Inferior parietal cortex (tissue), 1 donor: ENCODE results near the gene DOCK1.

Source experiments
- DNase-seq: peaks from one replicate; pipeline ENCODE4 v3.0.0-alpha.2; 2016; ENCODE audit errors: extremely low spot score

DOCK1 gene

DNA sequence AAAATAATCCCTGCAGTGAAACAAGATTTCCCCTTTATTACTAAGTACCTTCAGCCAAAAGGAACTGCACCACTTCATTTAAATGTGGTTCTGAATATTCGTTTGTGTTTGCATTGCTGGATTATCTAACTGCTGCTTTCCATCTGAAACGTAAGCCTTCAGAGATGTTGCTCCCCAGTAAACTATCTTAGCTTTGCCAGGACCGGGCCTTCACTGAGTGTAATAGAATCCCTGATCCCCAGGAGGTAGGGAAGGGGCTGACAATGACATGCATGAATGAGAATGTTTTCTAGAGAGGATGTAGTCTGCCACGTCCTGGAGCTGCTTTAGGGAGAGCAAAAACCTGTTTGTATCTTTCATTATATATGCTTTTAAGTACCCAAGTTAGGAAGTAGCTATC is 310.6 kb downstream of the DOCK1 start:
- no peak for DNase-seq

DNA sequence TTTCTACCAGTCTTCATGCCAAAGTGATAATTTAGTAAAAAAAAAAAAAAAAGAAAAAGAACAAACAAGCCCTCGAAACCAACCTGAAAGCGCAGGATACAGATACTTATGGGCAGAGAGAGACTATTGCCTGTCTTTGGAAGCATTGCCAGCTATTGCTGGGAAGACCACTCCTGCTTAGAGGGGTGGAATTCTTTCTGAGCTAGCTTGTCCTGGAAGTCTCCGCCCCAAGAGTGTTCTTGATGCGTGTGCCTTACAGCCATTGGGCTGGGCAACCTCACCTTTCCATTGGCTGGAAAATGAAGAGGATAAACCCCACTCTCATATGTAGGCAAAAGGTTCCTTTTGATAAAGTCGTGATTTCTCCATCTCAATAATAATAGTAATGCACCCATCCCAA is 311.0 kb downstream of the DOCK1 start:
- DNase-seq = no peak

DNA sequence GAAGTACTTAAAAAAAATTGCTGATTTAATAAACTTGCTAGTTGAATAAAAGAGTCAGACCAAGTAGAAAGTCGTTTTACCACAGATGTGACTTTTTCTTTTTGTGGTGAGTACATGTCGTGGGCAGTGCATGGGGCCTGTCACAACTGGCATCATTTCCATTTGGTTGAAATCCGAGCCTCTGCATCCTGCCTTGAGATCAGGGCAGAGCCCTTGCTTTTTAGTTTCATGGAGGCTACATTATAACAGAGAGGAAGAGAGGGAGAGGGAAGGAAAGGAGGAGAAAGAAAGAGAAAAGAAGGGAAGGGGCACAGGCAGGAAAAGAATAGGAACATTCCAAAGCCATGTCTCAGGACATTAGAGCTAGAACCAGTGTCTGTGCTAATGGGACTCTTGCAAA is 311.6 kb downstream of the DOCK1 start:
- DNase-seq = no peak

DNA sequence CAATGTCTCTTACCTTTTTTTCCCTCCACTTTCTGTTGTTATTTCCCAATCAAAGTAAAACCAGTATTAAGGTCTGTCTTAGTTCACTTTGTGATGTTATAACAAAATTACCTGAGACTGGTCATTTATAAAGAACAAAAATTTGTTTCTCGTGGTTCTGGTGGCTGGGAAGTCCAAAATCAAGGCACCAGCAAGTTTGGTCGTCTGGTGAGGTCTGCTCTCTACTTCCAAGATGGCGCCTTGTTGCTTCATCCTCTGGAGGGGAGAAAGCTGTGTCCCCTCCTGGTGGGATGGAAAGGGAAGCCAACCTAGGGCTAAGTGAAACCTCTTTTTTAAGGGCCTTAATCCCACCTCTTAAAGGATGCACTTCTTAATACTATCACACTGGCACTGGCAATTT is 313.4 kb downstream of the DOCK1 start:
- no peak for DNase-seq

DNA sequence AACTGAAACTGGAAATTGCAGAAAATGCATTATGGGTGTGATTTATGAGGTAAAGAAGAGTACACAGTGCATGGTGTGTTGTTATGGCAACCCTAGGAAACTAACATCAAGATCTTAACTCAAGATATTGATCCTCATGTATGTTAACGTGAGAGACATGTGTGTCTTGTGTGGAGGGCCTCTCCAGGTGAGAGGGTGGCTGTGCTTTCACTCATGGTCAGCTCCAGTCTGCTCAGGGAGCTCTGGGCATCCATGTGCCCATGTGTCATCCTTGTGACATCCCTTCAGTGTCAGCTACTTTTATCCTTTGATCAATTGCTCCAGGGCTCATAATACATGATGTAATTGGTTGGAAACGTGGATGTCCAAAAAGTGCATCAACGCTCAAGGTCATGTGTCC is 316.1 kb downstream of the DOCK1 start:
- no peak for DNase-seq

DNA sequence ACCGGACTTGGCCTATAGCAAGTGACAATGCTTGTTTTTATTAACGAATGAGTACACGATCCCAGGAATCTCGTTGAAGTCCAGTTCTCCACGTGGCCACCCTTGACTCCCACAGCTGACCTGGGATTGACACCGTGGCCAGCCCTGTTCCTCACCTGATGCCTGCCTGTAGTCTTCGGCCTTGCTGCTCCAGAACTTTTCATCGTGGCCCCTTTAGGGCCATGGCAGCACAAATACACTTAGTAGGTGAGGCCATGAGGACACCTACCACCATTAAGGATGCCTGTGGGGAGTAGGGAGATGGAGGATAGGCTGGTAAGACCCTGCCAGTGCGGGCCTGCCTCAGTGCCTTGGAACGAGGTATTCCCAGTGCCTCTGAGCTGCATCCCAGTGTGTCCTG is 321.8 kb downstream of the DOCK1 start:
- no peak for DNase-seq

DNA sequence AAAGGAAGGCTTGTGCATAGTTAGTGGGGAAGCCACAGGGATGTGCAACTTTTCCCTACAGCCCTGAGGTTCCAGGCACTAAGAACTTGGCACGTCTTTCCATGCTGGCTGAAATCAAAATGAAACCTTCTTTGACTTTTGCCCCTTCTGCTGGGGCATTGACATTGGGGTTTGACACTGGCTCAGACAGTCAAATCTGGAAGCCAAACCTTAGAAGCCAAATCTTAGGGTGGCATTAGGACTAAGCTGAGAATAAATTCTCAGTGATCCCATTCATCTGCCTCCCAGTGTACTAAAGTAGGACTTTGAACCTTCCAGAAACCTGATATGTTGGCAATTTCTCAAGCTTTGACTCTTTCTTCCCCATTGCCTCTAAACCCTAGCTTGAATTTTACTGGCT is 322.4 kb downstream of the DOCK1 start:
- no peak for DNase-seq

DNA sequence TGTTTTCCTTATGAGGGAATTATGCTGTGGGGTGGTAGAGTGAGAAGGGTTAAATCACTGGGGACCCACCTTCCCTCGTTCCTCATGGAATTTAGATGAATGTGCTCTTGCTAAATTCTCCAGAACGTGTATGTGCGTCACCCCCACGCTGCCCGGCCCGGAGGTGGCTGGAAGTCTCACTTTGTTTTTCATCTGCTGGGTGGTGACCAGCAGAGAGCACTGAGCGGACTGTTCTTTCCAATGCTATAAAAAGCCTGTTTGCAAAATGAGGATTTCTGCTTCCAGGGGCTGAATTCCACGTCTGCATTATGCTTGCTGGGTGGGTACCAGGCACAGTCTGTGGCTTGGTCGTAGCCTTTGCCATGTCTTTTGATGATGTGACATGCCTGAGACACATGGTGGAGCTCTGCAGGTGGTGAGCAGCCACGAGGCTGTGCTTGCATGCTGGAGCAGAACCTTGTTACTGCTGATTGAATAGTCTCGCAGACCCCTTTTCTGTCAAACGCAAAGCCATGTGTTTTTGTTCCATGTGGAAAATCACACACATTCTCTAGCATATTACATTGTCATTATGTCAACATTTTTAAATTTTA is 323.1 kb downstream of the DOCK1 start:
- DNase-seq = peak; percentile 16

DNA sequence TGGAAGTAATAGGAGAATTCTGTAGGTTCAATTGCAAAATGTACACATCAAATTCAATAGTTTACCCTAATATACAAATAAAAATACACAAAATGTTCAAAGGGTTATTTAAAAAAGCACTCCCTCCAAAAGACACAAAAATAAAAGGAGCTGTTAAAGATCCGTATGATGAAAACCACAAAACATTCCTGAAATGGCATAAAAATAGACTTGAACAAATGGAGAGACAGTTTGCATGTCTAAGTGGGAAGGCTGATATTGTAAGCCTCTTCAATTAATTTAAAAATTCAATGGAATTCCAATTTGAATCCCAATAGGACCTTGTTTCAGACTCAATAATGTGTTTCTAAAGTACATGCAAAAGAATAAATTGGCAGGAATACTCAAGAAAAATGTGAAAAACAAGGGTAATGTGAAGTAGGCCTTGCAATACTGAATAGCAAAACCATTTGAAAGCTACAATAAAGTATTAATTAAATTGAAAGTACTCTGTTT is 329.1 kb downstream of the DOCK1 start:
- no peak for DNase-seq

DNA sequence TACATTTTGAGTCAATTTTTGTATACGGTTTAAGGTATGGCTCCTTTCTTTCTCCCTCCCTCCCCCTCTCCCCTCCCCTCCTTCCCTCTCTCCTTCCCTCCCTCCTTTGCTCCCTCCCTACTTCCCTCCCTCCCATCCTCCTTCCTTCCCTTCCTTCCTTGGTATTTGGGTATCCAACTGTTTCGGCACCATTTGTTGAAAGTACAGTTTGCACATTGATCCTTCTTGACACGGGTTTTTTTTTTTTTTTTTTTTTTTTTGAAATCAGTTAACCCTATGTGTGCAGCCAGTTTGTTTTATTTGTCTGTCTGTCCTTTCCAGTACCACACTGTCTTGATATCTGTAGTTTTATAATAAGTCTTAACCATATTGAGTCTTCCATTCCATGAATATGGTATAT is 331.0 kb downstream of the DOCK1 start:
- no peak for DNase-seq

DNA sequence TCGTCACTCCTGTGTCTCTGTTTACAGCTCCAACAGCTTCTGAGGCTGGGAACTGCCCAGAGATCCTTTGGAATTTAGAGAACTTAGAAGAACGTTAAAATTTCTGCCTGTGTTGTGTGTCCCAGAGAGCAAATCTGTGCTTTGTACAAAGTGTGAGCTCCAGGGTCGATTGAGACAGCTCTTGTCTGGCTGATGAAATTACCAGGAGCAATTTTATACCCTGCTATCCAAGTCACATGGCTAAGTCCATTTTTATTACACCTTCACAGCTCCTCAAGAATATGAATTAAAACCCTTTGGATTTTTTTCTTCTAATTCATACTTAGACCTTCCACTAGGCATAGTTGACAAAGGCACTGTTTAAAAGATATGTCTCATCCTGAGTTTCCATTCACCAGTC is 337.7 kb downstream of the DOCK1 start:
- no peak for DNase-seq

DNA sequence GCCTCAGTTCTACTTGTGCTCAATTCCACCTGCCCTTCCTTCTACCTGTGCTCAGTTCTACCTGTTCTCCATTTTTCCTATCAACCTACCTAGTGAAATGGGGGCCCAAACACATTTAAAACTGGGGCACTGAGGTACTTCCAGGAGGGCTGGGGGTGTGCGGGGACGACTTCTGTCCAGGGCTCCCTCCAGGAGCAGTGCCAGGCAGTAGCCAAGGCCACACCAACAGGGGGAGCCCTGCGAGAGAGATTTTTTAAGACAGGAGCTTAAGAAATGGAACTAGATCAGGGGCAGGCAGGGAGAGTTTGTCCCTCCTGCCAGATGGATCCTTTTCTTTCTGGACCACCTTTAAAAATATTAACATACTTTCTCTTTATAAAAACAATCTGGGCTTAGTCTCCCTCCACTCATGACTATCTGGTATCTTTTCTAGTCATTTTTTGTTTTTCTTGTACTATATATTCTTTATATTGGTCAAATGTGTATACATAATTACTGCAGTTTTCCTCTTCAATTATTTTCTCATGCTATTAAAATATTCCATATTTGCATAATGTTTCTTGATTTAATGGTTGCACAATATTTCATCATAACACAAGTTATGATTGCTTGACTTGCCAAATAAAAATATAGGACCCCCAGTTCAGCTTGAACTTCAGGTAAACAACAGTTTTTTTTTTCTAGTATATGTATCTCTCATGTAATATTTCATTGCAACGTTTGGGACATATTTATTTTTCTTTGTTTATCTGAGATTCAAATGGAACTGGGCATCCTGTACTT is 338.5 kb downstream of the DOCK1 start:
- no peak for DNase-seq

DNA sequence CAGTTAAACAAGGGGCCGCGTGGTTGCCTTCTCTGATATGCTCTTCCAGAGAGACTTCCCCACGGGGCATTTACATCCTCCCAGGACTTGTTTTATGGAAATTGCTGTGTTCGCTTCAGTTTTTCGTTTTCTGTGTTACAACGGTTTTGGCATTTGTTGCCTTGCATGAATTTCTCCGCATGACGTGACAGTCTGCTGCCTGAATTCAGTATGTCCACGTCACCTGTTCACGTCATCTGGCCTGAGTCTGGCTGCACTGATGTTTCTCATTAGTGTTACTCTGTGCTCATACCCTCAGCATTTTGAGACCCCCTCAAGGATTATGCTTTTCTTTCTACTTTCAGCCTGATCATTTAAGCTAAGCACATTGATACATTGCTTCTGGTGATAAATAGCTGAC is 340.2 kb downstream of the DOCK1 start:
- DNase-seq = no peak

DNA sequence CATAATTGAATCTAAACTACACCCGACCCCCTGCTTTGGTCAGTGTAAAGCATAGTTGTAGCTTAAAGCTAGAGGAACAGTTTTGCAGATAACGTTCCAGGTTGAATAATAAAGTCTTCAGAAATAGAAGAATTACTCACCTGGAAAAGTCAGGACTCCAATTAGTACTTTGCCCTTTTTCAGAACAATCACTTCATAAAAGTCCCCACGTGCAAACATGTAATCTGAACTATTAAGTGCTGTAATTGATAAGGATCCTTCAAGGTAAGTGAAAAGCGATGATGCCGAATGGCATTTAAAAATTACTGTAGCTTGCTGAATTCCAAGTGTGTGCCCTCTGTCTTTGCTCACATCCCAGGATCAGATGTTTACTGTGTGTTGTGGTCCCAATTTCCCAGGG is 344.8 kb downstream of the DOCK1 start:
- DNase-seq = no peak

DNA sequence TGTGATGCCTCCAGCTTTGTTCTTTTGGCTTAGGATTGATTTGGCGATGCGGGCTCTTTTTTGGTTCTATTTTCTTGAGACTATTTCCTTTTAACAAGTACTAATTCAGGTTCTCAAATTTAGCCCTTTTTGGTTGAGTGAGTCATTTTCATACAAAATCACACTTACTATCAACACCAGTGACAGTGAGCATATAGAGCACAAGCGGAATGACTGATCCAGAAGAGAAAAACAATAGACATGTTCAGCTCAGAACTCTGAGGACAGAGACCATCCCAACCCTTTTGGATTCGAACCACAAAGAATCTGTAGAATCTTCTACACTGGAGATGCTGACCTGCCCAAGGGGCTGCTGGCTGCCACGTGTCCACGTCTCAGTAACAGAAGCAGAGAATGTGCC is 347.6 kb downstream of the DOCK1 start:
- DNase-seq = no peak

DNA sequence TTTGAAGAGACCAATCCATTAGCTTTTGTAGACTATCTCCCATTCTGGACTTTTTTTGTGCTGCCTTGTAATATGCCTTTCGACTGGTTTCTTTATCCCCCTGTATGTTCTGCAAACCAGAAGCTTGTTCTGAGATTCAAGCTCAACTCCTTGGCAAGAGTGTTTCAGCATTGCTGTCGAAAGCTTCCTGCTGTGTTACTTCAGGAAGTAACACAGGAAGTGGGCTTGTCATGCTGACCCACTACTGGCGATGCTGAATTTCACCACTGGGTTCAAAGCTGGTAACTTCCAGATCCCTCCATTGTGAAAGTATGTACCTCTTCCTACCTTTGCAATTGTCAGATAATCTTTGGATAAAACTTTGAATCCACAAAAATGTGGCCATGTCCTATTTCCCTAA is 349.0 kb downstream of the DOCK1 start:
- DNase-seq = no peak

DNA sequence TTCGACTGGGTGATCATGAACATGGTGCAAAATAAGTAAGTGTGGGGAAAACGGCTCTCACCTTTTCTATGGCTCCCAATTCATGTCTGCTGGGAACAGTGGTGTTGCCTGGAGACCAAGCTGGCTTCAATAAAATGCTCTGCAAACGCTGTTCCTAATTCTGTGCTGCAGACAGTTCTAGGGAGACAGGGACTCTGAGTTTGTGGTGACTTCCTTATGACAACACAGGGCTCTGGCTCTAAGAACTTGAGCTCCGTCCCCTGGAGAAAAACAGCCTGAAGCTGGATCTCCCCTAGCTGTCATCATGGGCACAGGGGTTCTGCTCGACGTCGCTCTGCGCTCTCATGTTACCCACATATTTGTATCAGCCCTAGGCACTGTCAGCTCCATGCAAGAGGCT is 352.2 kb downstream of the DOCK1 start:
- no peak for DNase-seq

DNA sequence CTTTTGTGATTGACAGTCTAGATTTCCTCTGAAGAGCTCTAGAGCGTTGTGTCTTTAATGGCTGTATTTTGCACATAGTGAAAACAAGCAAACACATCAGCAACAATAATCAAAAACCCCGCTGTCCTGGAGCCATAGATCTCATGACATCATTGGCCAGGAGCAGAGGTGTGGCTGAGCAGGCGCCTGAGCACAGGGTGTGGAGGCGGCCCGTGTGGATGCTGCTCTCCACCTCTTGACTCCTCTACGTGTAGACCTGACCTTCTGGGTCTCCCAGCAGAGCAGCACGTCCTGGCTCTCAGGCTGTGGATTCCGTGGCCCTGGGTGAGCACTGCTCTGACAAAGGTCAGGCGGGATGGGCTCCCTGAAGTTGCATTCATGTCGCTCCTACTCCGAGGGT is 354.1 kb downstream of the DOCK1 start:
- DNase-seq = no peak

DNA sequence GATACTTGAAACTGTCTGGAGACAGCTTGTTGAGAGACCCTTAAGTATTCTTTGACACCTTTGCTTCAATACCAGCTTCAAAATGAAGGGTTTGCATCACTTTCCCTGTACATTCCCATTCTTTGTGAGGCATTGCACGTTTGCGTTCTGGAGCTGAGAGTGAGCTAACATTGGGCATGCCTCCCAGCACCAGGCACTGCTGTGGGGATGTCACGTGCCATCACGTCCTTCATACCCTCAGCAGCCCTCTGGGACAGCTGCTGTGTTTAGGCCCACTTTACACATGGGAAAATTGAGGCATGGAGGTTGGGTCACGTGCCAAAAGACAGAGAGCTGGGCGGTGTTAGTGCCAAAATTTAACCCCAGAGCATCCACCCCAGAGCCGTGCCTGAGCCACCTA is 357.4 kb downstream of the DOCK1 start:
- no peak for DNase-seq

DNA sequence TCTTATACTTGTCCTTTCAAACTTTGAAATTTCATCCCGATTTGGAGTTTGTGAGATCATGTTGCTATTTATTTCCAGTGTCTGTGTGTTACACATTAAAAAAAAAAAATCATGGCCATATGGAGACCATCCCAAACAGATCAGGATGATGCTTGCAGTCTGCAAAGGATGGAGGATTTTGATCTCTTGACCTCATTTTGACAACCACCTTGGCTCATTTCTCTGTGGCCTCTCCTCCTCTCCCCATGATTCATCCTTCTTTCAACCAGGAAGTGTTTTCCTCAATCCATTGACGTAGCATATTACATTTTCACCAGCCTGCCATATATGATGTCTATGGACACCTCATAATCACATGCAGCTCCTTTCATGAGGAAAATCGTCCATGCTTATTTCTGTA is 360.1 kb downstream of the DOCK1 start:
- DNase-seq = no peak

DNA sequence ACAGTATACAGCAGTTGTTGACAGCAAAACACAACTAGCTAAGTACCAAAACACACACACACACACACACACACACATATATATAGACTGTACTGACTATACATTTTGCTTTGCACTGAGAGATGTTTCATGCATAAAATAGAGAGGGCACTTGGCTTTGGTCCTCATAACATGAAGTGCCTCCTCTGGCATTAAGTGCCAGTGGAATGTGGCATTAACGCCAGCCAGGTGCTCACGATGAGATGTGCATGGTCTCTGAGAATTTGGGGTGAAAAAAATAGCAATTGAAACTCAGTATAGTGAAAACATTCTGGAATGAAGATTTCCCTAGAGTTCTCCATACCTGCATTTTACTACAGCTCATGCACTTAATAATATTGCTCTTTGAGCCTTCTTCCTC is 361.2 kb downstream of the DOCK1 start:
- no peak for DNase-seq

DNA sequence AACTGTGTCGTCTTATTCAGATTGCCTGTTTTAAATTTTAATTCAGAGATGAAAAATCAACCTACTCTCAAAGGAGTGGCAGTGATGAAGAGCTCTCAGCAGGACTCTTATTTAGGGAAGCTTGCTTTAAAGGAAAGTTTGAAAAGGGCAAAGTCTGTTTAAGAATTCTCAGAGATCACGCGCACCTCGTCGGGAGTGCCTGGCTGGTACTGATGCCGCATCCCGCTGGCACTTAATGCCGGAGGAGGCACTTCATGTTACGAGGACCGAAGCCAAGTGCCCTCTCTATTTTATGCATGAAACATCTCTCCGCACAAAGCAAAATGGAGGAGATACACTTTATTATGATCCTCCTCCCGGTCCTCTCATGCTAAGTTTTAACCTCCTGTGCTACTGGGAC is 362.2 kb downstream of the DOCK1 start:
- no peak for DNase-seq

DNA sequence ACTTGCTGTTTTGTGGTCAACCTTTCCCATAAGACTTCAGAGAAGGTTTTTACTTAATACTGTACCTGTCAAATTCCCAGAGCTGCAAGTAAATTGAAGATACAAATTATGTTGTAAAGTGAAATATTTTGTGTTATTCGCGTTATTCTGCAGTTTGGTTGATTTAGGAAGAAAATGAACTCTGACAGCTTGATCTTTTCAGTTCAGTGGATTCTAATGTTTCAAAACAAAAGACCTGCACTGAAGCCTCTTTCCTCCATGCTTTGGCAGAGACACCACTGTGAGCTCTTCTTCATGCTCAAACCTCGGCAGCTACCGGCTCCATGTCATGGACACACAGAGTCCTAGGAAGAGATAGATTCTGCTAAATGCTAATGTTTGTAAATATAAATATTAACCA is 366.8 kb downstream of the DOCK1 start:
- DNase-seq = no peak

DNA sequence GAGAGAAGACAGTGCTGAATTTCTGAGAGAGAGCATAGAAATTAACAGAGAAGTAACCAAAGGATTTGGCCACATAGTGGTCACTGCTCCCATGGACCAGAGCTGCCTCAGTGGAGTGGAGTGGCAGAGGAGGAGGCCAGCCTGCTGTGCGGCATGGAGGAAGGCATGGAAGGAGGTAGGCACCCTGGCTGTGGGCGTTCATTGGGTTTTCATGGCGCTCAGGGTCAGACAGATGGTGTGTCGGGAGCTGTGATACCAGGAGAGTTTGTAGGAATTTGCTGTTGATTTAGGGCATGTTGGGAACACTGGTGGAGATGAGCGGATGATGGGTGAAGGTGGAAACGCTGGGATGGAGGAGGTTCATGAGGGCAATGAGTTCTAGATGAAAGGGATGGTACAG is 370.0 kb downstream of the DOCK1 start:
- no peak for DNase-seq
